Esophagus muscularis mucosa (tissue), 4 donors: ENCODE data around the gene DVL1. TPM values are rescaled to one million over a fixed set of nuclear protein-coding genes. Genes with fewer than 3 reads are reported as not detected.

Experiments
- DNase-seq: peaks from one replicate; pipeline ENCODE4 v3.0.0-alpha.2; 2017; ENCODE audit errors: extremely low spot score
- H3K27ac ChIP-seq, 4 donors: fragments of 200-600 bp; sonication (generic); replicated peaks in 1 of 4; 1 replicate in 3 of 4; 2 replicates in 1 of 4; pipeline ENCODE4 v1.5.1; 2016 to 2019; ENCODE audit warnings: mild to moderate bottlenecking in 1 of 4
- H3K27me3 ChIP-seq, 4 donors: fragments of 200-600 bp; sonication (generic); one replicate each; pipeline versions ENCODE4 v1.5.1 to v1.6.0; 2016 to 2019
- H3K36me3 ChIP-seq, 4 donors: fragments of 200-600 bp; sonication (generic); one replicate each; pipeline ENCODE4 v1.5.1; 2016 to 2019
- H3K4me1 ChIP-seq, 4 donors: fragments of 200-600 bp; sonication (generic); one replicate each; pipeline ENCODE4 v1.5.1; 2016 to 2019
- H3K4me3 ChIP-seq, 4 donors: fragments of 200-600 bp; sonication (generic); 1 replicate in 2 of 4; 2 replicates in 2 of 4; pipeline ENCODE4 v1.5.1; 2016 to 2019; ENCODE audit warnings: mild to moderate bottlenecking in 4 of 4, moderate library complexity in 1 of 4
- H3K9me3 ChIP-seq, 4 donors: fragments of 200-600 bp; sonication (generic); 1 replicate in 3 of 4; 2 replicates in 1 of 4; pipeline ENCODE4 v1.5.1; 2016 to 2019
- CTCF ChIP-seq, 3 experiments: fragments of 200-600 bp in 2 of 3; fragments of 450-650 bp in 1 of 3; sonication (generic) in 2 of 3; IDR thresholded peaks; one replicate each; pipeline ENCODE4 v1.5.1; 2017 to 2019; ENCODE audit warnings: antibody characterized with exemption in 3 of 3, mild to moderate bottlenecking in 2 of 3, moderate library complexity in 1 of 3
- EP300 ChIP-seq: sonication (generic); formaldehyde crosslinking; IDR thresholded peaks from one replicate; pipeline ENCODE4 v1.6.1; 2017; ENCODE audit warnings: antibody characterized with exemption
- POLR2A ChIP-seq: fragments of 450-650 bp; IDR thresholded peaks from one replicate; pipeline ENCODE4 v1.6.1; 2017; ENCODE audit warnings: antibody characterized with exemption, moderate library complexity, mild to moderate bottlenecking, low read depth
- POLR2AphosphoS5 ChIP-seq, 2 donors: sonication (generic); formaldehyde crosslinking; IDR thresholded peaks; one replicate each; pipeline ENCODE4 v1.6.1; 2017; ENCODE audit warnings: antibody characterized with exemption in 2 of 2
- WGBS: methylation state at CpG from one replicate; pipeline ENCODE4 v1.1.5; 2018; 5-methylcytosine and 5-hydroxymethylcytosine counted together
- intact Hi-C: fragments of 100-400 bp; cut with DNase I; formaldehyde crosslinking; loops from one replicate; pipeline ENCODE4 v1.15.1; 2023
- total RNA-seq, 4 donors: library from RNA; depleted of rRNA; stranded (reverse); fragments of >200 nt; gene quantifications; one replicate each; pipeline versions ENCODE4 v1.1.0 to v1.2.1, GENCODE V29; 2016

Gene DVL1
- total RNA-seq, 4 donors from 2014 or later: 66.9 to 141 (median 114) TPM

GRCh38 chr1:1344655-1345361 is 4.4 kb downstream of the DVL1 start:
- peak overlapping the region in 2 of 4 donors; percentile 3 to 10 for H3K27ac ChIP-seq
- H3K4me3 ChIP-seq: no peak overlapping the region
- intact Hi-C loops: no loop called here
- no peak for DNase-seq
- TF ChIP-seq CTCF (IDR thresholded peaks at IDR 0.05) (peak in 2 of 3 experiments; percentile 21 to 37), POLR2A (no peak)
- H3K27me3 ChIP-seq: no peaks in the 10 kb centered on the region
- WGBS: 46% methylated on average over 8 of the region's 15 CpGs
- peaks cover 40 to 55% (median 46%) of the 10 kb centered on the region in 4 donors for H3K4me1 ChIP-seq
- H3K9me3 ChIP-seq: no peaks in the 10 kb centered on the region
- peaks cover 6 to 29% (median 24%) of the 10 kb centered on the region in 4 donors for H3K36me3 ChIP-seq

GRCh38 chr1:1343811-1344421 is 5.3 kb downstream of the DVL1 start:
- peaks cover 15 to 38% (median 33%) of the 10 kb centered on the region in 4 donors for H3K36me3 ChIP-seq
- no peak overlapping the region for H3K27ac ChIP-seq
- no peaks in the 10 kb centered on the region for H3K27me3 ChIP-seq
- no peak for DNase-seq
- H3K4me3 ChIP-seq: no peak overlapping the region
- no peaks in the 10 kb centered on the region for H3K9me3 ChIP-seq
- TF ChIP-seq POLR2A (no peak), EP300 (no peak), CTCF (IDR thresholded peaks at IDR 0.05) (no peak), POLR2AphosphoS5 (IDR thresholded peaks at IDR 0.05) (no peak)
- peaks cover 40 to 55% (median 46%) of the 10 kb centered on the region in 4 donors for H3K4me1 ChIP-seq
- intact Hi-C loops: no loop called here
- WGBS: 90% methylated on average over 7 of the region's 24 CpGs

GRCh38 chr1:1342584-1343115 is 6.6 kb downstream of the DVL1 start:
- no peak for DNase-seq
- H3K27me3 ChIP-seq: no peaks in the 10 kb centered on the region
- peaks cover 27 to 50% (median 46%) of the 10 kb centered on the region in 4 donors for H3K36me3 ChIP-seq
- H3K4me3 ChIP-seq: no peak overlapping the region
- no peaks in the 10 kb centered on the region for H3K9me3 ChIP-seq
- intact Hi-C loops: no loop called here
- no peak for TF ChIP-seq EP300
- no peak for TF ChIP-seq POLR2AphosphoS5 (IDR thresholded peaks at IDR 0.05)
- no peak for TF ChIP-seq CTCF (IDR thresholded peaks at IDR 0.05)
- no peak for TF ChIP-seq POLR2A
- 93% methylated on average over 11 of the region's 18 CpGs for WGBS
- H3K27ac ChIP-seq: no peak overlapping the region
- peaks cover 32 to 44% (median 36%) of the 10 kb centered on the region in 4 donors for H3K4me1 ChIP-seq

- 98% methylated on average over 15 of the region's 28 CpGs for WGBS
- no peak for DNase-seq
- intact Hi-C loops: no loop called here
- TF ChIP-seq POLR2AphosphoS5 (IDR thresholded peaks at IDR 0.05) (no peak), CTCF (IDR thresholded peaks at IDR 0.05) (no peak), EP300 (no peak), POLR2A (no peak)
- Histone ChIP-seq H3K36me3 (peaks cover 27 to 56% (median 51%) of the 10 kb centered on the region in 4 donors), H3K27ac (no peak overlapping the region), H3K27me3 (no peaks in the 10 kb centered on the region), H3K9me3 (no peaks in the 10 kb centered on the region), H3K4me1 (peaks cover 27 to 39% (median 31%) of the 10 kb centered on the region in 4 donors), H3K4me3 (no peak overlapping the region)
Observed at GRCh38 chr1:1342061-1342562, 7.1 kb downstream of the DVL1 start.
